Loucy (cell line): Measurements from ENCODE around the gene PDE4D.

Experiments
- H2AFZ ChIP-seq: fragments of 200-600 bp; sonication (generic); 2 replicates; pipeline ENCODE4 v1.6.0; 2016; ENCODE audit warnings: antibody characterized with exemption, mild to moderate bottlenecking, low read length, moderate library complexity
- H3F3A ChIP-seq: fragments of 200-600 bp; 2 replicates; pipeline ENCODE4 v1.6.0; 2016; ENCODE audit warnings: antibody characterized with exemption, low read depth, mild to moderate bottlenecking
- H3K27me3 ChIP-seq: fragments of 200-600 bp; sonication (generic); 2 replicates; pipeline ENCODE4 v1.6.1; 2014; ENCODE audit warnings: low read length, mild to moderate bottlenecking; ENCODE audit not compliant: insufficient read depth, poor library complexity, severe bottlenecking
- H3K36me3 ChIP-seq: fragments of 200-600 bp; sonication (generic); 2 replicates; pipeline ENCODE4 v1.6.1; 2016; ENCODE audit warnings: low read length; ENCODE audit not compliant: insufficient read depth
- H3K4me1 ChIP-seq: fragments of 200-600 bp; sonication (generic); 2 replicates; pipeline ENCODE4 v1.5.1; 2014; ENCODE audit warnings: low read length, mild to moderate bottlenecking; ENCODE audit not compliant: insufficient read depth, poor library complexity, severe bottlenecking
- H3K4me2 ChIP-seq: fragments of 200-600 bp; sonication (generic); 2 replicates; pipeline ENCODE4 v1.6.0; 2014; ENCODE audit warnings: antibody characterized with exemption, low read length, low read depth, mild to moderate bottlenecking; ENCODE audit not compliant: poor library complexity, severe bottlenecking
- H3K4me3 ChIP-seq: fragments of 200-600 bp; sonication (generic); 2 replicates; pipeline ENCODE4 v1.5.1; 2014; ENCODE audit warnings: low read length, mild to moderate bottlenecking, mixed read lengths; ENCODE audit not compliant: poor library complexity, severe bottlenecking
- H3K79me2 ChIP-seq: fragments of 200-600 bp; sonication (generic); 2 replicates; pipeline ENCODE4 v1.6.1; 2014; ENCODE audit warnings: low read length; ENCODE audit not compliant: insufficient read depth
- H3K9ac ChIP-seq: fragments of 200-600 bp; sonication (generic); 2 replicates; pipeline ENCODE4 v1.6.0; 2014; ENCODE audit warnings: mild to moderate bottlenecking, low read depth, low read length, moderate library complexity; ENCODE audit not compliant: poor library complexity, severe bottlenecking
- H3K9me2 ChIP-seq: fragments of 200-600 bp; sonication (generic); replicated peaks from 2 replicates; pipeline ENCODE4 v1.6.1; 2016; ENCODE audit warnings: low read depth, low read length, mixed read lengths
- H3K9me3 ChIP-seq: fragments of 200-600 bp; sonication (generic); 2 replicates; pipeline ENCODE4 v1.6.1; 2014; ENCODE audit warnings: mild to moderate bottlenecking, antibody characterized with exemption, low read length, low read depth; ENCODE audit not compliant: insufficient read depth
- H4K20me1 ChIP-seq: fragments of 200-600 bp; sonication (generic); 2 replicates; pipeline ENCODE4 v1.6.0; 2014; ENCODE audit warnings: antibody characterized with exemption, low read length, mild to moderate bottlenecking; ENCODE audit not compliant: insufficient read depth, poor library complexity, severe bottlenecking
- EZH2phosphoT487 ChIP-seq: fragments of 200-600 bp; IDR thresholded peaks from 2 replicates; pipeline ENCODE4 v1.6.1; 2018; ENCODE audit warnings: antibody characterized with exemption, mild to moderate bottlenecking, moderate library complexity, borderline replicate concordance
- TF ChIP-seq, protein P1 (sequence below): fragments of 200-600 bp; sonication (generic); conservative IDR thresholded peaks from 2 replicates; pipeline ENCODE4 v1.5.1; 2014; ENCODE audit warnings: mild to moderate bottlenecking, antibody characterized with exemption, low read length

The PDE4D gene

DNA sequence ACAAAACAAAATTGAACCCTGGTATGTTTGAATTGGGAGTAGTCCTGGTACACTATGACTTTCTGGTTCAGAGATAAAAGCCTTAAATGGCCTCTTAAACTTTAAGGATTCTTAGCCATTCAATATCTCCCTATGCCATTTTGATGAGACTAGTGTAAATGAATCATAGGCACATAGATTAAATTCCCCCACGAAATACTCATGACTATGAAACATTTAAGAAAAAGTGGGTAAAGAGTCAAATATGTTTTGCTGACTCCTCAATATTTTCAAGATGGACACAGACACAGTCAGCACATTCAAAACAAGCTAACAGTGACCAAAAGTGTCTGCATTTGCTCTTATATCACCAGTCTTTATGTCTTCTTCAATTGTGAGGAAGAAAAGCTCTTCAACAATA lies 278.3 kb downstream of the PDE4D start:
- Histone ChIP-seq H4K20me1 (no peaks in the 10 kb centered on the region), H3K4me1 (peaks cover 3% of the 10 kb centered on the region), H3K36me3 (no peaks in the 10 kb centered on the region), H2AFZ (no peak overlapping the region; the same call in 1 of the 2 replicates), H3K9ac (no peak overlapping the region), H3K4me3 (no peak overlapping the region), H3K4me2 (no peak overlapping the region), H3K27me3 (no peaks in the 10 kb centered on the region), H3K9me3 (no peaks in the 10 kb centered on the region), H3F3A (no peaks in the 10 kb centered on the region), H3K9me2 (no peaks in the 10 kb centered on the region), H3K79me2 (no peaks in the 10 kb centered on the region)
- TF ChIP-seq, protein P1, sequence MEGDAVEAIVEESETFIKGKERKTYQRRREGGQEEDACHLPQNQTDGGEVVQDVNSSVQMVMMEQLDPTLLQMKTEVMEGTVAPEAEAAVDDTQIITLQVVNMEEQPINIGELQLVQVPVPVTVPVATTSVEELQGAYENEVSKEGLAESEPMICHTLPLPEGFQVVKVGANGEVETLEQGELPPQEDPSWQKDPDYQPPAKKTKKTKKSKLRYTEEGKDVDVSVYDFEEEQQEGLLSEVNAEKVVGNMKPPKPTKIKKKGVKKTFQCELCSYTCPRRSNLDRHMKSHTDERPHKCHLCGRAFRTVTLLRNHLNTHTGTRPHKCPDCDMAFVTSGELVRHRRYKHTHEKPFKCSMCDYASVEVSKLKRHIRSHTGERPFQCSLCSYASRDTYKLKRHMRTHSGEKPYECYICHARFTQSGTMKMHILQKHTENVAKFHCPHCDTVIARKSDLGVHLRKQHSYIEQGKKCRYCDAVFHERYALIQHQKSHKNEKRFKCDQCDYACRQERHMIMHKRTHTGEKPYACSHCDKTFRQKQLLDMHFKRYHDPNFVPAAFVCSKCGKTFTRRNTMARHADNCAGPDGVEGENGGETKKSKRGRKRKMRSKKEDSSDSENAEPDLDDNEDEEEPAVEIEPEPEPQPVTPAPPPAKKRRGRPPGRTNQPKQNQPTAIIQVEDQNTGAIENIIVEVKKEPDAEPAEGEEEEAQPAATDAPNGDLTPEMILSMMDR: no peak
- no peak for TF ChIP-seq EZH2phosphoT487

DNA sequence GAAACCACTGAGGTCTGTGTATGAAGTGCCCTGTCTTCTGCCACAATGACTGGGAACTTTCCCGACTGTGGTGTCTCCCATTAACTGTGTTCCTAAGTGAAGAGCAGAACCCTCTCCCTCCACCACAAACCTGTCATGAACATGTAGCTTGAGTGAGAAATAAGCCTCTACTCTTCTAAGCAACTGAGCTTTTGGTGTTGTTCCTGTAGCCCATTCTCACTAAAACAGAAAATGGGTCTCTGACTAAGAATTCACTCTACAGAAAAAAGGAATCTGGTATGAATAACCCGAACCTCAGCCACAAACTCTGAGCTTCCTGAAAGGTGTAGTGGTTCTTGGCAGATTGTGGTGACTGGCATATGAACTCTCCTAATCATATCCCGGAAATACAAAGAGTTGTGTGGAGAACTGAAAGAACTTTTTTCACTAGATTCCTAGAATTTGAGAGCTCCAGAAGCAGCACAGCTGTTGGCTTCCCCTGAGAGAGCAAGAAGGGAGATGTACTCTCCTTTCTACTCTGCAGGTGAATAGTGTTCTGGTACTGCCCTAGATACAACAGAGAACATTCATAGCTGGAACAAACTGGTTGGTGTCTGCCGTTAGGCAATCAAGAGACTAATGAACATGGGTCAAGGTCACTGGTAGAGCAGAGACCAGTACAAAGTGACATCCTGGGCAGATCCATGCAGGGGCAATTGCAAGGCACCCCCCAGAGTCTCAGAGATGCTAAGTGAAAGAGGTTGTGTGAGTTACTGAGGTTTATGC lies 283.8 kb downstream of the PDE4D start:
- Histone ChIP-seq H4K20me1 (no peaks in the 10 kb centered on the region), H3F3A (no peaks in the 10 kb centered on the region), H2AFZ (no peak overlapping the region), H3K9me2 (no peaks in the 10 kb centered on the region), H3K36me3 (no peaks in the 10 kb centered on the region), H3K4me3 (no peak overlapping the region), H3K9me3 (no peaks in the 10 kb centered on the region), H3K4me2 (peak overlapping the region; percentile 58), H3K79me2 (no peaks in the 10 kb centered on the region), H3K4me1 (peaks cover 21% of the 10 kb centered on the region), H3K9ac (no peak overlapping the region), H3K27me3 (no peaks in the 10 kb centered on the region)
- TF ChIP-seq, protein P1: no peak
- no peak for TF ChIP-seq EZH2phosphoT487

DNA sequence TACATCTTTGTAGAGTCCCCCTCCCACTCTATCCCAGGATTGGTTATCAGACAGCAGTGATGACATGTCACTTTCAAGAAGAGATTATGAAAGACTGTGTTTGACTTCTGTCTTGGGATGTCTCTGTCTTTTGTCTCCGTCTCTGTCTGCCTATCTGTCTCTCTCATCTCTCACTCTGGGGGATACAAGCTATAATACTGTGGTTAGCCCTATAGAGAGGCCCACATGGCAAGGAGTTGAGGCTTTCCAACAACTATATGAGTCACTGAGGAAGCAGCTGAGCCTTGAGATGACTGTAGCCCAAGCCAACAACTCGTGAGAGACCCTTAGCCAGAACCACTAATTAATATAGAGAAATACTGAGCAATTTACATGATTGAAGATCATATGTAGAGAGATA lies 284.8 kb downstream of the PDE4D start:
- Histone ChIP-seq H3K36me3 (no peaks in the 10 kb centered on the region), H3F3A (no peaks in the 10 kb centered on the region), H3K4me1 (peaks cover 21% of the 10 kb centered on the region), H3K79me2 (no peaks in the 10 kb centered on the region), H3K27me3 (no peaks in the 10 kb centered on the region), H3K9me3 (no peaks in the 10 kb centered on the region), H2AFZ (no peak overlapping the region), H3K4me2 (peak overlapping the region; percentile 58), H3K9me2 (no peaks in the 10 kb centered on the region), H3K4me3 (peak overlapping the region; percentile 18), H4K20me1 (no peaks in the 10 kb centered on the region), H3K9ac (no peak overlapping the region)
- TF ChIP-seq, protein P1: no peak
- TF ChIP-seq EZH2phosphoT487: peak; percentile 88
